ENCODE results near the gene KRTAP12-3.

Gene KRTAP12-3

DNA sequence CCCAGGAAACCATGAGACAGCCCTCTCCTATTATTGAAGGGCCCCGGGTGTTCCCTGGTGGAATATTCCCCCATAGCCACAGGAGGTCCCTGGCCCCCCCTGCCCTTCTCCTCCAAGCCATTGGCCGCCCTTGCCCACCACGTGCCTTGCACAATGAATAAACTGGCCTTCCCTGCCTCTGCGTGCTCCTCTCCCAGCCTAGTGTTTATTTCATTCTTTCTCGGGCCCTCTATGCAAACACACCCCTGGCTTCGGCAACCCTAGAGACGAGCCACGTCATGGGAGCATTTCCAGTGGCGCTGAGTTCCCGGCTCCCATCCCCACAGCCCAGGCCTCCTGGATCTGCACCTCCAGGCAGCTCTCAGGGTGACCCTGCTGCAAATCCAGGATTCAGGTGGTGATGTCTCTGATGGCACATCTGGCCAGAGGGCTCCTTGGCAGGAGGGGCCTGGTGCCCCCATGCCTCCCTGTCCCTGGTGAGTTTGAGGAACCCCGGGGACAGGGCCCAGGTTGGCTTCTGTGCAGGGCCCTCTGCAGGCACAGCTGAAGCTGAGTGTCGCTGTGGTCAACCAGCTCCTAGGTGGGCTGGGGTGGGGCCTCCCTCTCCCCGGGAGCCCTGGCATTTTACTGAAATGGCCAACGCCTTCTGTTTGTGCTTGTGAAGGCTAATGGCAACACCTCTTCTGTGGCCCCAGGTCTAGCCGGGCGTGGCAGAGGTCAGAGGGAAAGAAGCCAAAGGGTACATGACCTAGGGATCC is 45.4 kb downstream of the KRTAP12-3 start:
- H3K36me3 ChIP-seq (ENCODE audit: insufficient read depth, low read length), result no peaks in the 10 kb centered on the region

DNA sequence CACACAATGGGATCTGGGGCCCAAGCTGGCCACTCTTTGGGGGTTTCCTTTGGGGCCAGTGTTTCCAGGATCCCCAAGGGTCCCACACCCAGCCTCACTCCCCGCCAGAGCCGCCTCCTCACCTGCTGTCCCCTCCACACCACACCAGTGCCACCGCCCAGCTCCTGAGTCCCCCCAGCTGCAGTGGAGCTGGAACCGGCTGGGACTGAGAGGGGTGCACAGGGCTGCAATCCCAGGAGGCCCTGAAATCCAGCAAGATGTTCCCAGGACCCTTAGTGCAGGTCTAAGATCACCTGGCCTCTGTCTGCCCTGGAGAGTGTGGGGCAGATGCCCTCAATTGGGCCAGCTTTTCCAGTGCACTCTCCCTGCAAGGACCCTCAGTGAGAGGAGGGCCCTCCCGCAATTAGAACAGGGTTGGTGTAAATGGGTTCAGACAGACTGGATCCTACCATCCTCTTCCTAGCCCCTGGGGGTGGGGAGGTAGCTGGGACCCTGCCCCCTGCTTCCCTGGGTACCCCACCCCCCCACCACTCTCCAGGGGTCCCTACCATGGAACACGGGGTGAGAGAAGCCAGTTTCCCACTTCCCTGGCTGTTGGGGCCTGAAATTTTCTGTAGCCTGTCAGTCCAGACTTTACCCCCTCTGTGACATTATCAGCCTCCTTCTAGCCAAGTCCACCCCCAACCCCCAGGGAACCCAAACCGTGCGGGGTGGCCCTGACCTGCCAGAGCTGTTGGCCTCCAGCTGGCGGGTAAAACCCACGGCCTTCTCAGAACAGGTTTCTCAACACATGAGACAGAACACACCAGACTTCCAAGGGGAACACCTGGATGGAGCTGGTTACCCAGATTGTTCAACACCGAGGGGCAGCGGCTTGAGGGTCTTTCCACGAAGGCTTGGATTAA is 46.3 kb downstream of the KRTAP12-3 start:
- H3K4me1 ChIP-seq (ENCODE audit: insufficient read depth, low read length), result peaks cover 15% of the 10 kb centered on the region; the same call in 1 of the 2 replicates
- no peaks in the 10 kb centered on the region for H3K36me3 ChIP-seq (ENCODE audit: insufficient read depth, low read length)
- H3K9me3 ChIP-seq (ENCODE audit: control insufficient read depth, insufficient read depth, low read length), result no peaks in the 10 kb centered on the region
- peak overlapping the region; percentile 31 for H3K9ac ChIP-seq (ENCODE audit: low read depth, low read length)

More for the DNA sequence above, 45.4 kb downstream of the KRTAP12-3 start:
- no peaks in the 10 kb centered on the region for H3K9me3 ChIP-seq (ENCODE audit: control insufficient read depth, insufficient read depth, low read length)
- peaks cover 15% of the 10 kb centered on the region; the same call in 1 of the 2 replicates for H3K4me1 ChIP-seq (ENCODE audit: insufficient read depth, low read length)
- peak overlapping the region; percentile 31; the same call in 1 of the 2 replicates for H3K9ac ChIP-seq (ENCODE audit: low read depth, low read length)

- no peaks in the 10 kb centered on the region for H3K9me3 ChIP-seq (ENCODE audit: control insufficient read depth, insufficient read depth, low read length)
- H3K9ac ChIP-seq (ENCODE audit: low read depth, low read length), result peak overlapping the region; percentile 31
- H3K4me1 ChIP-seq (ENCODE audit: insufficient read depth, low read length), result peaks cover 15% of the 10 kb centered on the region; the same call in 1 of the 2 replicates
- no peaks in the 10 kb centered on the region for H3K36me3 ChIP-seq (ENCODE audit: insufficient read depth, low read length)
These were observed 46.9 kb downstream of the KRTAP12-3 start for GRCh38 chr21:44704636-44705001.

GRCh38 chr21:44706026-44706705 is 48.4 kb downstream of the KRTAP12-3 start:
- Histone ChIP-seq H3K9me3 (ENCODE audit: control insufficient read depth, insufficient read depth, low read length) (no peaks in the 10 kb centered on the region), H3K4me1 (ENCODE audit: insufficient read depth, low read length) (peaks cover 15% of the 10 kb centered on the region; the same call in 1 of the 2 replicates), H3K9ac (ENCODE audit: low read depth, low read length) (peak overlapping the region; percentile 51), H3K36me3 (ENCODE audit: insufficient read depth, low read length) (no peaks in the 10 kb centered on the region)

DNA sequence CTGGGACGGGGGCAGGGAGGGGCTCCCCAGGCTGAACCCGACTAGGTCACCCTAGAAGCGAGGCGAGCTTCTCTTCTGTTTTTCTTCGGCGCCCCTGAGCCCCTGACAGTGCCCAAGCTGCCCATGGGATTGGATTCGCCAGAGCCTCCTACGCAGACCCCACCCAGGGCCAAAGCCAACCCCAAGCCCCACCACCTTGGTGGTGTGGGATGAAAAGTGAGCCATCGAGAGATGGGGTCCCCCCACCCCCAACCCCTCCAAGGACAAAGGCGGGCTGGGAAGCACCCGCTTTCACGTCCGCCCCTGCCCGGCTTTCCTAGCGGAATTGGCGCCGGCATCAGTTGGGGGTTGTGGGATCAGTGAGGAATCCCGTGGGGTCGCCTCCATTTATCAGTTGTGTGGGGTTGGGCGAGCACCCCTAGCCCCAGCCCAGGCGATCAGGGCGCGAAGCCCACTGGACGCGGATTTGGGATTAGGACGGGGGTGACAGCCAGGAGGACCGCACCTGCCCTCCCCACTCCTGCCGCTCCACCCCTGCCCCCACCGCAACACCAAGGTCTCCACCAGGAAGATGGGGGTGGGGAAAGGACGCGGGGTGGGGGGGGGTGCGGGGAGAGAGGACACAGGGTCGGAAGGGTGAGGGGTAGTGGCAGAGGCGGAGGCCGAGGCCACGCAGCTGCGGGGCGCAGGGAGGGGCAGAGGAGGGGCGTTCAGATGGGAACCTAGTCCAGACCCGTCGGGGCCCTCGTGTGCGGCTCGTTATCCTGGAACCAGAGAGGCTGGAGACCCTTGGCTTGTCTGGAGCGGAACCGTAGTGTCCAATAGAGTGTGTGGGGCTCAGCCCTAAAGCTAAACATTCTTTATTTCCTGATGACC is 49.2 kb downstream of the KRTAP12-3 start:
- Histone ChIP-seq H3K9me3 (ENCODE audit: control insufficient read depth, insufficient read depth, low read length) (no peaks in the 10 kb centered on the region), H3K4me1 (ENCODE audit: insufficient read depth, low read length) (peaks cover 15% of the 10 kb centered on the region; the same call in 1 of the 2 replicates), H3K36me3 (ENCODE audit: insufficient read depth, low read length) (no peaks in the 10 kb centered on the region), H3K9ac (ENCODE audit: low read depth, low read length) (peak overlapping the region; percentile 51)

All from ES-I3 (cell line).